Measurements from ENCODE around the gene NRXN3.

Gene NRXN3

GRCh38 chr14:78933948-78934524 lies 763.9 kb downstream of the NRXN3 start:
- no peak for DNase-seq (ENCODE audit: low spot score)

DNA sequence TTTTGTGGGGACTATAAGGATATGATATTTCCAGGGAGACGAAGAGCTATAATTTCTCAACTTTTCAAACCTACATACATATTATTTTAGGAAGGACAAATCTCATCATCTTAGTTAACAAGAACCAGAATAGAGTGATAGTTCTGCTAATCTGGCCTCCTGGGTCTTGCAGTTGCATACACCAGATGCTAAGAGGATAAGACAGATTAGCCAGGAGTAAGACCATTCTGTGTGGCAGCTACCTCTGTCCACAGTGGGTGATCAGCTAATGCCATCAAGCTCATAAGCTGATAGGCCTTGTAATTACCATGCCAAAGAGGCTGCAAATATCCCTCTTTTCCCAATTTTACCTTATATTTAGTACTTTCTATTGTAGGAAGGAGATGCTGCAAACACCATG lies 776.8 kb downstream of the NRXN3 start:
- DNase-seq (ENCODE audit: low spot score): no peak

- no peak for DNase-seq (ENCODE audit: low spot score)
Measured at GRCh38 chr14:78947681-78948080, 777.5 kb downstream of the NRXN3 start.

- DNase-seq (ENCODE audit: low spot score): no peak
Measured at GRCh38 chr14:78950649-78951048, 780.5 kb downstream of the NRXN3 start.

GRCh38 chr14:78951602-78952001 lies 781.4 kb downstream of the NRXN3 start:
- DNase-seq (ENCODE audit: low spot score): no peak

GRCh38 chr14:78959674-78960264 lies 789.6 kb downstream of the NRXN3 start:
- peak; percentile 29 for DNase-seq (ENCODE audit: low spot score)

DNA sequence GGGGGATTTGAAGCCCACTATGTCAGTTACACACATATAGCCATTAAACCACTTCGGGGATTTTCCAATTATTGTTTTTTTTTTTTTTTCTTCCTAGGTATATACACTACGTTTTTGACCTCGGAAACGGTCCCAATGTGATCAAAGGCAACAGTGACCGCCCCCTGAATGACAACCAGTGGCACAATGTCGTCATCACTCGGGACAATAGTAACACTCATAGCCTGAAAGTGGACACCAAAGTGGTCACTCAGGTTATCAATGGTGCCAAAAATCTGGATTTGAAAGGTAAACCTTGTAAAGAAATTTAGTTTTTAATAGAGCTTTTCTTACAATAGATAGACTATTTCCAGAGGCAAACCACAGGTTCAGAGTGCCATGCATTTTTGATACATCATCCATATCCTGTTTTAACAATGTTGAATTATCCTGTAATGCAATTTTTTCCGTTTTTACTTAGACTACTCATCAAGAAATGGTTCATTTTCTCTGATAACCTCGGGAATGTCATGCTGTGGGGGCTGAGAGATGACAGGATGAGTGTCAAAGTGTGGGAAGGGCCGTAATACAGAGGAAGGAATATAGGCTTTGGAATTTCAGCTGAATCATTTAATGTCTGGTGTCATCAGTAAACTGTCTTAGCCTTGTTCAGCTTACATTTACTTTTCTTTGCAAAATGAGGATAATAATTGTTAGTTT lies 797.1 kb downstream of the NRXN3 start:
- no peak for DNase-seq (ENCODE audit: low spot score)

GRCh38 chr14:78968265-78968664 lies 798.1 kb downstream of the NRXN3 start:
- no peak for DNase-seq (ENCODE audit: low spot score)

DNA sequence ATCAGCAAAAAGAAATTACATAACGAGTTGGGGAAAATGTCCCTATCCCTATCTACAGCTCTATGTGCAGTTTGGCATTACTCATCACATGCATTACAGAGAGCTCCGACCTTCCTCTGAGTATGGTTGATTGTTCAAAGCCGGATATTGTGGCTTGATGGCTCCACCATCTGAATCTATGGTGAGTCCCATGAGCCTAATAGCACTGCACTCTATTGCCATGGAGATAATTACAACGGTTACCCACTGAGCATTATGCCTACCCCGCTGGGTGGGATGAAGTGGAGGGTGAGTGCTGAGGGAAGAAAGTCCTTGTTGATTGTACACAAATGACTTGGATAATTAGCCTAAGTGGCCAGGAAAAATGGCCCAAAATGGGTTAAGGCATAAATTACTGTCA lies 800.5 kb downstream of the NRXN3 start:
- no peak for DNase-seq (ENCODE audit: low spot score)

GRCh38 chr14:78972440-78972839 lies 802.3 kb downstream of the NRXN3 start:
- no peak for DNase-seq (ENCODE audit: low spot score)

- DNase-seq (ENCODE audit: low spot score): no peak
Measured at GRCh38 chr14:78974691-78975090, 804.5 kb downstream of the NRXN3 start.

DNA sequence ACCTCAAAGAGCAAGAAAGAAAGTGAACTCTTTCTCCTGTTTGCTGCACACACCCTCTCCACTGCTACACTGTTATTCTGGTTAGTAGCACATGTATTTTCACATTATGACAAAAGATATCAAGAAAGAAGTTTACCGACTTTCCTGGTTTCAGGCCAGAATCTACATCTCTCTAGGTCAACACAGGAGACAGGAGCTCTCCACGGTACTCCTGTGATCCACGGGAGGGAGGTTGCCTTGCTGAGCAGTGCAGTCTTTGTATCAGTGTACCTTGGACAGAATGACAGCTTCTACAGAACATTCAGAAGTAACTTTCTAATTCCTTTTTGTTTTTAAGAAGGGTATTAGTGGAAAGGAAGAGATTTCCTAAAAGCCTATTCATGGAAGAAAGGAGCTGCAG lies 805.6 kb downstream of the NRXN3 start:
- no peak for DNase-seq (ENCODE audit: low spot score)

DNA sequence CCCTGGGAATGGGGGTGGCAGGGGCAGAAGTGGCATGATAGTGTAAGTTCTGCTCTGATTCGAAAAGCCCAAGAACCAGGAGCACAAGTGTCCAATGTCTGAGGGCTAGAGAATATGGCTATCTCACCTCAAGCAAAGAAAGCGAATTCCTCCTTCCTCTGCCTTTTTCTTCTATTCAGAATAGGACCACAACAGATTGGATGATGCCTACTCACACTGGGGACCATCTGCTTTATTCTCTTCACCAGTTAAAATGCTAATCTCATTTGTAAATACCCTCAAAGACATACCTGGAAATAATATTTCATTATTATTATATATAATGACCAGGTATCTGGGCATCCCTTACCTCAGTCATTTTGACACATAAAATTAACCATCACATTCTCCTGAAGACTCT lies 808.7 kb downstream of the NRXN3 start:
- no peak for DNase-seq (ENCODE audit: low spot score)

DNA sequence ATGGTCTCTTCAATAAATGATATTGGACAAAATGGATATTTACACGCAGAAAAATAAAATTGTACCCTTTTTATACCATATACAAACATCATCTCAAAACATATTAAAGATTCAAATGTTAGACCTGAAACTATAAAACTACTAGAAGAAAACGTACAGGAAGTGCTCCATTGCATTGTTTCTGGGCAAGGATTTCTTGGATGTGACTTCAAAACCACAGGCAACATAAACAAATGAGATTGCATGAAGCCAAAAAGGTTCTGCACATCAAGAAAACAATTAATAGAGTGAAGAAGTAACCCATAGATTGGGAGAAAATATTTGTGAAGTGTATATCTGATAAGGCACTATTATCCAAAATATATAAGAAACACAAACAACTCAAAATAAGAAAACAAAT lies 812.4 kb downstream of the NRXN3 start:
- DNase-seq (ENCODE audit: low spot score): no peak

DNA sequence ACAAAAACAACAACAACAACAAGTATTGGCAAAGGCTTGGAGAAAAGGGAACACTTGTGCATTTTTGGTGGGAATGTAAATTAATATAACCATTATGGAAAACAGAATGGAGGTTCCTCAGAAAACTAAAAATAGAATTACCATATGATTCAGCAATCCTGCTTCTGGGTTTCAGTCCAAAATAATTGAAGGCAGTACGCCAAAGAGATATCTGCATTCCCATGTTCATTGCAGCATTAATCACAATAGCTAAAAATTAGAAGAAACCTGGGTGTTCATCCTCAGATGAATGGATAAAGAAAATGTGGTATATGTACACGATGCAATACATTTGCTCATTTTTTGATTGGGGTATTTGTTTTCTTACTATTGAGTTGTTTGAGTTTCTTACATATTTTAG lies 813.0 kb downstream of the NRXN3 start:
- no peak for DNase-seq (ENCODE audit: low spot score)

GRCh38 chr14:78985668-78986381 lies 815.7 kb downstream of the NRXN3 start:
- no peak for DNase-seq (ENCODE audit: low spot score)

- DNase-seq (ENCODE audit: low spot score): no peak
Measured at GRCh38 chr14:78986989-78987388, 816.8 kb downstream of the NRXN3 start.

- DNase-seq (ENCODE audit: low spot score): no peak
Measured at GRCh38 chr14:78989221-78989620, 819.0 kb downstream of the NRXN3 start.

- DNase-seq (ENCODE audit: low spot score): no peak
Measured at GRCh38 chr14:78992867-78993266, 822.7 kb downstream of the NRXN3 start.

GRCh38 chr14:78997811-78998210 lies 827.6 kb downstream of the NRXN3 start:
- DNase-seq (ENCODE audit: low spot score): no peak

DNA sequence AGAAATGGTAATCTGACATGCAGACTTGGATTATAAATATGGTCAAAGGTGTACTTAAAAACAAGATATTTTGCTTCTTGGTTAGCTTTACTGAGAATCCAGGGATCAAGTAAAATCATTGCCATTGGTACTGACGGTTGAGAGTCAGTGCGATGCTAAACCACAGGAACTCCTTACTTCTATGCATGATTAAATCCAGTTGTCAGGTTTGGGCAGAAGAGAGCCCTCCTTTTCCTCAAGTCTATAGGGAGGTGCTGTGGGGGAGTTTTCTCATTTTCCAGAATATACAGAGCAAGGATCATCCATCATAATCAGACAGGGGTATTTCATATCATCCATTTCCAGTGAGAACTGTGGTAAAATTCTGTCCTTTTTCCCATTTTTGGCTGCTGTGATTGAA lies 839.1 kb downstream of the NRXN3 start:
- no peak for DNase-seq (ENCODE audit: low spot score)

DNA sequence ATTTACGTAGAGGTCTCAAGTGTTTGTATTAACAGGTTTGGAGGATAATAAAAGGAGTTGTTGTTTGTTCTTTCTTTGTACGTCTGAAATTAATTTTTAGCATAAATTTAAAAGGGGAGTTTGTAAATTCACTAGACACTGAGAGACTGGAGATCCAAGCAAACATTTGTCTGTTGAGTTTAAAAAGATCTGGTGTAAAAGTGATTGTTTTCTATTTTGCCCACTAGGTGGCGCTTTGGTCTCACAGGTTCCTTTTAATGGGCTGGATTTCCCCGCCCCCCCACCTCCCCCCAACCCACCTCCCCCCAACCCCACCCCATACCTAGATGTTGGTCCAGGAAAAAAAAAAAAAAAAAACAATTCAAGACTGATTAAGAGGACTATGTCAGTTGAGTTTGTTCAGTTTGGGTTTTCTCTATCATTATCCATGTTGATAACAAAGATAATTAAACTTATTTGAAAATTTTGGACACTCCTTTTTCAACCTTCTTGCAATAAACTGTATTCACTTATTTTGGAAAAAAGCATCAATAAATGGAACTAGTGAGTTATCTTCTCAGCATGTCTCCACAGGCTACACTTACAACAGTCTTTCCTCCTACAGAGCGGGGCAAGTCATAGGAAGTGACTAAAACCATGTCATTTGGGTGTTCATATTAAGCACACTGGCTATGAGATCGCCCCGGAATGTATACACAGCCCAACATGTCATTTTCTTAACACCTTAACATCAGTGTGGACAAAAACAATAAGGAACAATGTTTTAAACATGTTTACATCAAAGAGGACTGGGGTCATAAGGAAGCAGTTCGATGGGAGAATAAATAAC lies 841.1 kb downstream of the NRXN3 start:
- DNase-seq (ENCODE audit: low spot score): no peak
